Neutrophil (primary cell): Measurements from ENCODE around the gene OGFOD3.

ENCODE experiments used
- H3K27ac ChIP-seq: fragments of 200-600 bp; sonication (generic); 2 replicates; pipeline ENCODE4 v1.5.1; 2016; ENCODE audit warnings: mild to moderate bottlenecking, moderate library complexity
- H3K27me3 ChIP-seq: fragments of 200-600 bp; sonication (generic); 2 replicates; pipeline ENCODE4 v1.6.0; 2016; ENCODE audit warnings: mild to moderate bottlenecking
- H3K36me3 ChIP-seq: fragments of 200-600 bp; sonication (generic); 2 replicates; pipeline ENCODE4 v1.5.1; 2017
- H3K4me1 ChIP-seq, 2 experiments: fragments of 200-600 bp in 1 of 2; sonication (generic) in 1 of 2; 1 replicate in 1 of 2; 2 replicates in 1 of 2; pipeline versions ENCODE4 v1.5.1 to v1.6.1; 2013 to 2016; ENCODE audit warnings: low read depth in 1 of 2, low read length in 1 of 2, mild to moderate bottlenecking in 1 of 2, moderate library complexity in 1 of 2; ENCODE audit not compliant: control insufficient read depth in 1 of 2, insufficient read depth in 1 of 2
- H3K4me3 ChIP-seq, 2 experiments: fragments of 200-600 bp in 1 of 2; sonication (generic) in 1 of 2; 1 replicate in 1 of 2; 2 replicates in 1 of 2; pipeline ENCODE4 v1.5.1; 2013 to 2016; ENCODE audit warnings: low read depth in 1 of 2, low read length in 1 of 2, mild to moderate bottlenecking in 1 of 2, moderate library complexity in 1 of 2
- H3K9me3 ChIP-seq: fragments of 200-600 bp; sonication (generic); 2 replicates; pipeline ENCODE4 v1.5.1; 2016
- TF ChIP-seq, protein P1 (sequence below): fragments of 200-600 bp; sonication (generic); IDR thresholded peaks from 2 replicates; pipeline ENCODE4 v1.5.1; 2016; ENCODE audit warnings: antibody characterized with exemption

OGFOD3 gene, protein sequence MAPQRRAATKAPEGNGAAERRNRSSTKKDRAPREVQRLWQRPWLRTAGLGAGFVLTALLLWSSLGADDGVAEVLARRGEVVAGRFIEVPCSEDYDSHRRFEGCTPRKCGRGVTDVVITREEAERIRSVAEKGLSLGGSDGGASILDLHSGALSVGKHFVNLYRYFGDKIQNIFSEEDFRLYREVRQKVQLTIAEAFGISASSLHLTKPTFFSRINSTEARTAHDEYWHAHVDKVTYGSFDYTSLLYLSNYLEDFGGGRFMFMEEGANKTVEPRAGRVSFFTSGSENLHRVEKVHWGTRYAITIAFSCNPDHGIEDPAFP

DNA sequence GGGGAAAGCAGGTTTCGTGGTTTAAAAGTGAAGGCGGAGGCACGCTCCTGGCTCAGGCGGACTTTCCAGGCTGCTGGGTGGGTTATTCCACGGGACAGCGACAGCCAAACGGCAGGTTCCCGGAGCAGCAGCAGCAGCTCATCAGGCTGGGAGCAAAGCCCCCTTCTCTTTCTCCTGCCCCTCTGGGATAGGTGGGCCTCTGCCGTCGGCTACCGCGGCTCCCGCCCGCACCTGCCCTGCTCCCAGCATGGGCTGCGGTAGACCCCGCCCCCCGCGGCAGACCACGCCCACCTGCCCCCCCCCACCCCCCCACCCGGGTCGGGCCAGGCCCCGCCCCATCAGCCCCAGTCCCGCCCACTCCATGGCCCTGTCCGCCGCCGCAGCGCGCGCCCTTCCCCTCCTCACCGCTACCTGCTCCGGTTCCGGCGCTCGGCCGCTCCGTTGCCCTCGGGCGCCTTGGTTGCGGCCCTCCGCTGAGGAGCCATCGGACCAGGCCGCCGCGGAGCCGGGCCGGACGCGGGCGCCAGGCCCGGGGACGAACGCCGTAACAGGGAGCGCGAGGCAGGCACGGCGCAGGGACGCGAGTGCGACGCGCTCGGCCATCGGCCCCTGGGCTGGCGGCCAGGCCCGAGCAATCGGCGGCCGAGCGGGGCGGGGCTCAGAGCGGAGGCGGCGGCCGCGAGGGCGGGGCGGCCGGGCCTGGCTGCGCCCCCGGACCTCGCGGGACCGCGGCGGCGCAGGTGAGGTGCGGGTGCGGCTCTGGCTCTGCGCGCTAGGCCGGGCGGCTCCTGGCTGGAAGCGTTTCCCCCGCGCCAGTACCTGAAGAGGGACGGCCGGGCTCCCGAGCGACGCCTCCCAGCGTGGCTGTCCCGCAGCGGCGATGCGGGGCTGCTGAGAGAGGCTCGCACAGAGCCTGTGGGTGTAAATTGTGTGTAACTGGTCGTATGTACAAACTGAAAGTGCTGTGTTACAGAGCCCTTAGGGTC is at the start of gene OGFOD3, which contains the start of gene HEXD:
TSS of gene OGFOD3 (minus strand) at position 586 of the 986 bp plus-strand sequence. CDS start at position 485, 101 bp downstream.
TSS of gene HEXD (plus strand) at position 347 of the 986 bp plus-strand sequence. CDS start 1,453 bp downstream, outside the sequence.
- Histone ChIP-seq H3K9me3 (no peaks in the 10 kb centered on the region), H3K36me3 (no peaks in the 10 kb centered on the region), H3K27ac (peak within 1 kb of the TSS; percentile 87), H3K27me3 (no peaks in the 10 kb centered on the region), H3K4me3 (peak within 1 kb of the TSS; percentile 85 to 93), H3K4me1 (peaks cover 21 to 29% of the 10 kb centered on the region in 2 experiments)
- TF ChIP-seq, protein P1, sequence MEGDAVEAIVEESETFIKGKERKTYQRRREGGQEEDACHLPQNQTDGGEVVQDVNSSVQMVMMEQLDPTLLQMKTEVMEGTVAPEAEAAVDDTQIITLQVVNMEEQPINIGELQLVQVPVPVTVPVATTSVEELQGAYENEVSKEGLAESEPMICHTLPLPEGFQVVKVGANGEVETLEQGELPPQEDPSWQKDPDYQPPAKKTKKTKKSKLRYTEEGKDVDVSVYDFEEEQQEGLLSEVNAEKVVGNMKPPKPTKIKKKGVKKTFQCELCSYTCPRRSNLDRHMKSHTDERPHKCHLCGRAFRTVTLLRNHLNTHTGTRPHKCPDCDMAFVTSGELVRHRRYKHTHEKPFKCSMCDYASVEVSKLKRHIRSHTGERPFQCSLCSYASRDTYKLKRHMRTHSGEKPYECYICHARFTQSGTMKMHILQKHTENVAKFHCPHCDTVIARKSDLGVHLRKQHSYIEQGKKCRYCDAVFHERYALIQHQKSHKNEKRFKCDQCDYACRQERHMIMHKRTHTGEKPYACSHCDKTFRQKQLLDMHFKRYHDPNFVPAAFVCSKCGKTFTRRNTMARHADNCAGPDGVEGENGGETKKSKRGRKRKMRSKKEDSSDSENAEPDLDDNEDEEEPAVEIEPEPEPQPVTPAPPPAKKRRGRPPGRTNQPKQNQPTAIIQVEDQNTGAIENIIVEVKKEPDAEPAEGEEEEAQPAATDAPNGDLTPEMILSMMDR, result peak; percentile 65

DNA sequence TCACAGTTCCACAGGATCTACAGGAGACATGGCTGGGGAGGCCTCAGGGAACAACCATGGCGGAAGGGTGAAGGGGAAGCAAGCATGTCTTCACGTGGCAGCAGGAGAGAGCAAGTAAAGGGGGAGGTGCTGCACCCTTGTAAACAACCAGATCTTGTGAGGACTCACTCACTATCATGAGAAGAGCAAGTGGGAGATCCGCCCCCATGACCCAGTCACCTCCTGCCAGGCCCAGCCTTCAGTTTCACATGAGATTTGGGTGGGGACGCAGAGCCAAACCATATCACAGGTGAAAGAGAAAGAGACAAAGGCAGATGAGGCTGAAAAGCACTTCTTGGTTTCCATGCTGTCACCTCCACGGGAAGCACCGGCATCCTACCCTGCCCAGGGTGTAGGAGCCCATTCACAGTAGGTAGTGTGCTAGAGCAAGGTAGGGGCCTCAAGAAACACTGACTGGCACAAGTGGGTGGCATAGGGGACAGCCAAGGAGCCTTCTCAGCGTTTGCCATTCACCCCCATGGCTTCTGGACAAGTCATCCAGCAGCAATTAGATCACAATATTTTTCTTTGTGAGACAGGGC is 46.7 kb upstream of the OGFOD3 start:
- H3K36me3 ChIP-seq, result peaks cover 100% of the 10 kb centered on the region
- peak overlapping the region; percentile 4 for H3K27ac ChIP-seq

DNA sequence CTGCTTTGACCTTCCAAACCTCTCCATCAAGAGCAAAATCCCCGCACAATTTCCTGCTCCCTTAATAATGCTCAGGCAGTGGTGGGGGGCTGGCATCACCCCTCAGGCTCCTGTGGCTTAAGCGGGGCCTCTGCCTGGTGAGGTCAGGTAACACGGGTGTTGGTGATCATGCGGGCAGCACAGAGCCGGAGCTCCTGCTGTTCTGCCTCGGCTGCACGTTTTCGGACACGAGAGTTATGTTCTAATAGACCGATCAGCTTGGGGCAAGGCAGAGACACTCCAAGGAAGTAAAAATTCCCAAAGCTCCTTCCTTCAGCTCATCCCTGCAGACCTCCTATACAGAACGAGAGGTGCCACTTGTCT is 46.2 kb upstream of the OGFOD3 start:
- no peak overlapping the region for H3K4me3 ChIP-seq
- no peak overlapping the region for H3K27ac ChIP-seq
- no peaks in the 10 kb centered on the region for H3K27me3 ChIP-seq
- H3K9me3 ChIP-seq, result no peaks in the 10 kb centered on the region
- H3K36me3 ChIP-seq, result peaks cover 98% of the 10 kb centered on the region
- TF ChIP-seq, protein P1, result no peak
- H3K4me1 ChIP-seq, result peaks cover 8 to 18% of the 10 kb centered on the region in 2 experiments

More for the DNA sequence above, 46.7 kb upstream of the OGFOD3 start:
- Histone ChIP-seq H3K4me3 (no peak overlapping the region), H3K27me3 (no peaks in the 10 kb centered on the region), H3K4me1 (peaks cover 2 to 12% of the 10 kb centered on the region in 2 experiments), H3K9me3 (no peaks in the 10 kb centered on the region)
- TF ChIP-seq, protein P1, result no peak

DNA sequence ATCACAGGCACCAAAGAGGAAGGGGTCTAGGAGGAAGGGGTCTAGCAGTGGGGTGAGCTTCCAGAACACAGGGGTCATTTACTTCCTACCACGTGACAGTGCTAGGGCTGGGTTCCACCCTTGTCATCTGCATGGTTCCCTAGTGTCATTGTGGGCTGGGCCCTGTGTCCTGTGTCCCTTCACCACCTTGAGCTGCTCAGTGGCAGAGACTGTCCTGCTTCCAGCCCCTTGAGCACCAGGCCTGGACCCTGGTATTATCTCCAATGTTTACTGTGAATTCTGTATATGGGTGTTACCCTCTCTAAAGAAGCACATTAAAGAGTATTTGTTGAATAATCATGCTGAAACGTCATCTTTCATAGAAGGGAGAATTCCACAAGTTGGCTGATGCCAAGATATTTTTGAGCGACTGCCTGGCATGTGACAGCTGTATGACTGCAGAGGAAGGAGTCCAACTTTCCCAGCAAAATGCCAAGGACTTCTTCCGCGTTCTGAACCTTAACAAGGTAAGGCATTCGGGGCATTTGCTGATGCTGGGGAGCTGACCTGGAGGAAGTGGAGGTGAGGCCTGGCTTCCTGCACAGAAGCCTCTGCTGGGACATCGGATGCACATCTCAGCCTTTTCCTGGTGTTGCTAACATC is 45.7 kb upstream of the OGFOD3 start:
- Histone ChIP-seq H3K4me3 (no peak overlapping the region), H3K27me3 (no peaks in the 10 kb centered on the region), H3K4me1 (peaks cover 13 to 23% of the 10 kb centered on the region in 2 experiments), H3K9me3 (no peaks in the 10 kb centered on the region), H3K36me3 (peaks cover 93% of the 10 kb centered on the region), H3K27ac (no peak overlapping the region)
- TF ChIP-seq, protein P1, result no peak

DNA sequence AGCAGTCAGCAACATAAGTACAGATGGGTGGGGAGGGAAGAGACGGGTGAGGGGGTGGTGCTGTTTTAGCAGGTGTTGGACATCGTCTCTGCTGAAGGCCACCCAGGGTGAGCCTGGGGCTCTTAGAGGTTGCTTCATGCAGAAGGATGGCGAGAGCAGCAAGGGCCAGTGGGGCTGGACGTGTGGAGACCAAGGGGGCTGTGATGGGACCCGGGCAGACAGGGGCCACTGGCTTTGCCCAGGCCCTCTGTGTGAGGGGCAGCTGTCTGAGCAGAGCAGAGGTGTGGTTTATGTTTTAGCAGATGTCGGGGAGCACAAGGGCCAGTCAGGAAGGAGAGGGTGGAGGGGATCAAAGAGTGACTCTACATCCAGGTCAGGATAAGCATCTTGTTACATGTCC is 45.0 kb upstream of the OGFOD3 start:
- no peak overlapping the region for H3K27ac ChIP-seq
- TF ChIP-seq, protein P1, result no peak
- no peaks in the 10 kb centered on the region for H3K27me3 ChIP-seq
- no peak overlapping the region for H3K4me3 ChIP-seq
- peaks cover 86% of the 10 kb centered on the region for H3K36me3 ChIP-seq
- H3K4me1 ChIP-seq, result peaks cover 16 to 24% of the 10 kb centered on the region in 2 experiments
- no peaks in the 10 kb centered on the region for H3K9me3 ChIP-seq
